Naive thymus-derived CD4-positive, alpha-beta T cell (primary cell): ENCODE measurements around the gene BCOR. TPM values are rescaled to one million over a fixed set of nuclear protein-coding genes. Genes with fewer than 3 reads are reported as not detected.

Source experiments
- ATAC-seq: fragments of 150-1000 bp; cut with Tn5 transposase; 2 replicates; pipeline ENCODE4 v1.10.0; 2021; ENCODE audit warnings: mild to moderate bottlenecking, moderate library complexity
- CTCF ChIA-PET: fragments of 350-600 bp; sonication (Branson Sonifier 250); formaldehyde crosslinking; loops from one replicate; lab custom pipeline; 2021; ENCODE audit warnings: antibody characterized with exemption; lab: Charles Lee
- POLR2A ChIA-PET: fragments of 350-600 bp; sonication (Branson Sonifier 250); formaldehyde crosslinking; loops from one replicate; lab custom pipeline; 2021; ENCODE audit warnings: antibody characterized with exemption, inconsistent platforms; lab: Charles Lee
- DNase-seq, 9 donors: peaks; one replicate each; pipeline versions ENCODE4 v3.0.0 to v3.0.0-alpha.2; 2020 to 2022; ENCODE audit warnings: mixed read lengths in 1 of 9
- H3K27ac ChIP-seq: one replicate; pipeline ENCODE4 v1.7.0; 2013; ENCODE audit warnings: mild to moderate bottlenecking, low read depth, low read length, moderate library complexity
- H3K27me3 ChIP-seq, 2 donors: one replicate each; pipeline ENCODE4 v1.7.0; 2013; ENCODE audit warnings: low read length in 2 of 2, mild to moderate bottlenecking in 2 of 2, moderate library complexity in 2 of 2; ENCODE audit not compliant: control insufficient read depth in 2 of 2, insufficient read depth in 2 of 2
- H3K36me3 ChIP-seq, 3 experiments: 1 replicate in 2 of 3; 2 replicates in 1 of 3; pipeline ENCODE4 v1.7.0; 2013; ENCODE audit warnings: low read length in 3 of 3, mild to moderate bottlenecking in 3 of 3, moderate library complexity in 1 of 3; ENCODE audit not compliant: insufficient read depth in 3 of 3, control insufficient read depth in 2 of 3
- H3K4me1 ChIP-seq, 2 donors: one replicate each; pipeline ENCODE4 v1.7.0; 2013; ENCODE audit warnings: low read length in 2 of 2, mild to moderate bottlenecking in 2 of 2, moderate library complexity in 1 of 2; ENCODE audit not compliant: control insufficient read depth in 2 of 2, insufficient read depth in 2 of 2
- H3K4me3 ChIP-seq: 2 replicates; pipeline ENCODE4 v1.7.0; 2013; ENCODE audit warnings: mild to moderate bottlenecking, low read length
- H3K9me3 ChIP-seq, 3 experiments: 1 replicate in 2 of 3; 2 replicates in 1 of 3; pipeline ENCODE4 v1.7.0; 2013; ENCODE audit warnings: low read length in 3 of 3; ENCODE audit not compliant: control insufficient read depth in 2 of 3
- H3K27ac Mint-ChIP-seq, 9 donors: one replicate each; pipeline ENCODE4 v1.8.0; 2020 to 2022; ENCODE audit warnings: mixed read lengths in 9 of 9, mild to moderate bottlenecking in 8 of 9, moderate library complexity in 5 of 9, inconsistent platforms in 2 of 9
- H3K27me3 Mint-ChIP-seq, 5 donors: one replicate each; pipeline ENCODE4 v1.8.0; 2021 to 2022; ENCODE audit warnings: mixed read lengths in 5 of 5, mild to moderate bottlenecking in 1 of 5
- H3K36me3 Mint-ChIP-seq, 5 donors: one replicate each; pipeline ENCODE4 v1.8.0; 2020 to 2022; ENCODE audit warnings: mixed read lengths in 5 of 5, mild to moderate bottlenecking in 3 of 5, inconsistent platforms in 1 of 5
- H3K4me1 Mint-ChIP-seq, 7 donors: one replicate each; pipeline ENCODE4 v1.8.0; 2020 to 2022; ENCODE audit warnings: mixed read lengths in 7 of 7, mild to moderate bottlenecking in 3 of 7, inconsistent platforms in 1 of 7
- H3K4me3 Mint-ChIP-seq, 10 donors: one replicate each; pipeline ENCODE4 v1.8.0; 2020 to 2022; ENCODE audit warnings: mild to moderate bottlenecking in 10 of 10, mixed read lengths in 10 of 10, moderate library complexity in 6 of 10, inconsistent platforms in 2 of 10
- H3K9me3 Mint-ChIP-seq, 11 donors: one replicate each; pipeline ENCODE4 v1.8.0; 2020 to 2022; ENCODE audit warnings: mixed read lengths in 11 of 11, mild to moderate bottlenecking in 4 of 11, inconsistent platforms in 1 of 11, moderate library complexity in 1 of 11
- intact Hi-C, 2 donors: fragments of 100-400 bp; cut with micrococcal nuclease; formaldehyde crosslinking; loops; one replicate each; pipeline ENCODE4 v1.15.1; 2023
- polyA plus RNA-seq, 2 donors: library from polyadenylated mRNA; unstranded; fragments of 300-500 nt; fragmentation: Illumina TruSeq; gene quantifications; one replicate each; pipeline ENCODE4 v1.2.3, GENCODE V29; 2021
- total RNA-seq, 6 experiments: library from RNA in 5 of 6; stranded (reverse) in 5 of 6; gene quantifications; 1 replicate in 5 of 6; 2 replicates in 1 of 6; pipeline ENCODE4 v1.2.3 and lab custom pipeline; 2021 to 2026

The BCOR gene
- total and polyA plus RNA-seq, 7 experiments from 2014 or later = 3.8 to 55.2 (median 24.3) TPM

- Histone ChIP-seq H3K27ac (no peak overlapping the region), H3K4me1 (peaks cover 0 to 5% of the 10 kb centered on the region in 2 donors), H3K9me3 (peaks cover 0 to 3% (median 0%) of the 10 kb centered on the region in 3 experiments), H3K4me3 (no peak overlapping the region), H3K36me3 (no peaks in the 10 kb centered on the region), H3K27me3 (no peaks in the 10 kb centered on the region)
- Mint-ChIP-seq H3K27ac (no peak overlapping the region), H3K36me3 (peaks cover 0 to 2% (median 0%) of the 10 kb centered on the region in 5 donors), H3K4me1 (peaks cover 0 to 23% (median 9%) of the 10 kb centered on the region in 7 donors), H3K4me3 (no peak overlapping the region), H3K27me3 (no peaks in the 10 kb centered on the region), H3K9me3 (peaks cover 0 to 6% (median 0%) of the 10 kb centered on the region in 11 donors)
- POLR2A ChIA-PET = interaction anchor here (0.6 to 1.5 kb wide), 3 partner anchors 8 to 683 kb away, joined by 3 to 4 read pairs (median 4); no protein-coding TSS in a partner anchor
- DNase-seq (no peak), ATAC-seq (no peak)
- intact Hi-C loops = no loop called here
- CTCF ChIA-PET = interaction anchor here (0.8 kb wide), 1 partner anchor 74 kb away, joined by 3 read pairs; no protein-coding TSS in a partner anchor
These were observed 76.1 kb downstream of the BCOR start for GRCh38 chrX:40021647-40022046.

- H3K4me1 ChIP-seq = peaks cover 0 to 5% of the 10 kb centered on the region in 2 donors
- no peaks in the 10 kb centered on the region for H3K27me3 ChIP-seq
- DNase-seq = no peak
- peaks cover 0 to 4% (median 0%) of the 10 kb centered on the region in 5 donors for H3K36me3 Mint-ChIP-seq
- ATAC-seq = no peak
- H3K9me3 ChIP-seq = peaks cover 0 to 6% (median 0%) of the 10 kb centered on the region in 3 experiments
- H3K4me1 Mint-ChIP-seq = peaks cover 0 to 14% (median 9%) of the 10 kb centered on the region in 7 donors
- no peaks in the 10 kb centered on the region for H3K27me3 Mint-ChIP-seq
- ChIA-PET CTCF (no interaction called here), POLR2A (no interaction called here)
- H3K4me3 Mint-ChIP-seq = no peak overlapping the region
- intact Hi-C loops = no loop called here
- H3K36me3 ChIP-seq = no peaks in the 10 kb centered on the region
- H3K27ac ChIP-seq = no peak overlapping the region
- H3K9me3 Mint-ChIP-seq = peaks cover 0 to 19% (median 0%) of the 10 kb centered on the region in 11 donors
- no peak overlapping the region for H3K27ac Mint-ChIP-seq
- H3K4me3 ChIP-seq = no peak overlapping the region
These were observed 78.2 kb downstream of the BCOR start for GRCh38 chrX:40019541-40019940.

- CTCF ChIA-PET = no interaction called here
- Mint-ChIP-seq H3K27ac (no peak overlapping the region), H3K9me3 (peaks cover 0 to 19% (median 0%) of the 10 kb centered on the region in 11 donors), H3K27me3 (peaks cover 0 to 2% (median 0%) of the 10 kb centered on the region in 5 donors), H3K36me3 (peaks cover 0 to 4% (median 0%) of the 10 kb centered on the region in 5 donors), H3K4me3 (no peak overlapping the region), H3K4me1 (peaks cover 0 to 14% (median 9%) of the 10 kb centered on the region in 7 donors)
- Histone ChIP-seq H3K27me3 (no peaks in the 10 kb centered on the region), H3K27ac (no peak overlapping the region), H3K36me3 (no peaks in the 10 kb centered on the region), H3K9me3 (peaks cover 0 to 6% (median 0%) of the 10 kb centered on the region in 3 experiments), H3K4me1 (peaks cover under 1 to 5% of the 10 kb centered on the region in 2 donors), H3K4me3 (no peak overlapping the region)
- ATAC-seq (no peak), DNase-seq (no peak)
- intact Hi-C loops = no loop called here
- POLR2A ChIA-PET = no interaction called here
These were observed 79.7 kb downstream of the BCOR start for GRCh38 chrX:40018041-40018440.

DNA sequence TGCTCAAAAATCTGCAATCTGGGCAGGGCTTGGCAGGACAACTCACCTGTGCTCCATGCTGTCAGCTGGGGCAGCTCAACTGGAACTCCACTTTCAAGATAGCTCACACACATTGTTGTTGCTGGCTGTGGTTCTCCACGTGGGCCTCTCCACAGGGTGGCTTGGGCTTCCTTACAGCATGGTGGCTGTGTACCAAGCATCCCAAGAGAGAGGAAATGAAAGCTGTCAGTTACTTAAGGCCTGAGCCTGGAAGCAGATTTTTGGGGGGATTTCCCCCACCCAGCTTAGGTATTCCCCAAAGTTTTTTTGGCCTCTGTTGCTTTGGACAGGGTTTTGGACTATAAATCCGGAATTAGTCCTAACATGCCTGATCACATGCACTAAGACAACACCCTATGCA lies 81.0 kb downstream of the BCOR start:
- peaks cover 0 to 19% (median 0%) of the 10 kb centered on the region in 11 donors for H3K9me3 Mint-ChIP-seq
- Histone ChIP-seq H3K4me1 (peaks cover 0 to 13% of the 10 kb centered on the region in 2 donors), H3K9me3 (peaks cover 0 to 6% (median 0%) of the 10 kb centered on the region in 3 experiments), H3K36me3 (no peaks in the 10 kb centered on the region), H3K4me3 (no peak overlapping the region), H3K27me3 (no peaks in the 10 kb centered on the region), H3K27ac (no peak overlapping the region)
- DNase-seq (no peak), ATAC-seq (no peak)
- peaks cover 0 to 4% (median 0%) of the 10 kb centered on the region in 5 donors for H3K36me3 Mint-ChIP-seq
- peaks cover 0 to 4% (median 0%) of the 10 kb centered on the region in 5 donors for H3K27me3 Mint-ChIP-seq
- intact Hi-C loops = no loop called here
- no peak overlapping the region for H3K4me3 Mint-ChIP-seq
- no peak overlapping the region for H3K27ac Mint-ChIP-seq
- CTCF ChIA-PET = interaction anchor here (0.7 to 0.9 kb wide), 2 partner anchors 140 to 253 kb away, joined by 3 to 4 read pairs; no protein-coding TSS in a partner anchor
- peaks cover 0 to 10% (median 8%) of the 10 kb centered on the region in 7 donors for H3K4me1 Mint-ChIP-seq
- POLR2A ChIA-PET = no interaction called here

- no peaks in the 10 kb centered on the region for H3K27me3 ChIP-seq
- no peak overlapping the region for H3K4me3 ChIP-seq
- H3K4me1 ChIP-seq = peaks cover 0 to 23% of the 10 kb centered on the region in 2 donors
- peaks cover 0 to 6% (median 0%) of the 10 kb centered on the region in 3 experiments for H3K9me3 ChIP-seq
- Mint-ChIP-seq H3K27ac (no peak overlapping the region), H3K4me3 (peak overlapping the region in 8 of 10 donors; percentile 17 to 74 (median 46)), H3K27me3 (peaks cover 0 to 11% (median 0%) of the 10 kb centered on the region in 5 donors), H3K9me3 (peaks cover 0 to 19% (median 0%) of the 10 kb centered on the region in 11 donors), H3K4me1 (peaks cover 2 to 18% (median 12%) of the 10 kb centered on the region in 7 donors), H3K36me3 (peaks cover 0 to 3% (median 0%) of the 10 kb centered on the region in 5 donors)
- ChIA-PET CTCF (no interaction called here), POLR2A (no interaction called here)
- ATAC-seq = no peak
- H3K27ac ChIP-seq = no peak overlapping the region
- no peaks in the 10 kb centered on the region for H3K36me3 ChIP-seq
- intact Hi-C loops = no loop called here
- DNase-seq = no peak
These were observed 82.1 kb downstream of the BCOR start for GRCh38 chrX:40015693-40016092.

DNA sequence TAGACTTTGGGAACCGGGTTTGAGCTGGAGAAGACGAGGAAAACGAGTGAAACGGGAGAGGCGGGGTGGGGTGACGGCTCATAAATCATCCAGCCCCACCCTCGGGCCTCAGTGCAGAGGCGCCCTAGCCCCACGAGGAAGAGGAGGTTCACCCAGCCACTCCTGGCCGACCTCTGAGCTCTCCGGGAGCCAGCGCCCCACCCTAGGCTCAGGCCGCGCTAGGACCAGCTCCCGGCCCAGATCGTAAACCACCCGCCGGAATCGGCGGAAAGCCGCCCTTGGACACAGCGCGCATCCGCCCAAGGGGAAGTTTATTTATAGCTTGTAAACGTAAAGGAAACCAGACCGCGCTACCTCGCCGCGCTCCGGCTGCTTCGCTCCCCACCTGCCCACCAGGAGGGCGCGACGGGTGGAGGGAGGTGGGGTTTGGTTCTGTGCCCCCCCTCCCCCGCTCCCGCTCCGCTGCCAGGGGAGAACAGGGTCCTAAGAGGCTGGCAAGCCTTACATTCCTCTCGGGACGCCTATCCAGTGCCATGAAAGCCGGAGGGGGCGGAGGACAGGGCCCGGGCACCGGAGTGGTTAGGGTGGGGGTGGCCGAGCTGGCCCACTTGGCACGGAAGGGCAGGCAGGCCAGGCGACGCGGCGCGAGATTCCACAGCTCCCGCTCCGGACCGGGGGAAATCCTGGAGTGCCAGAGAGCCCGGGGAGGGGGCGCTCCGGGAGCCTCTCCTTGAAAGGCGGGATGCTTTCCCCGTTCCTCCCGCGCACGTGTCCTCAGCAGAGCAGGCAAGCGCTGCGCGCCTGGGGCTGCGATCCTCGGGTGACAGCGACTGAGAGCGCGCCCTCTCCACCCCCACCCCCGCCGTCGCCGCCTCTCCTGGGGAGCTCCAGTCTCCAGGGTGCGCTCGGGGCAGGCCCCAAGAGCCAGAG lies 84.2 kb downstream of the BCOR start:
- H3K36me3 Mint-ChIP-seq = peaks cover 0 to 3% (median 0%) of the 10 kb centered on the region in 5 donors
- peak; percentile 42 for ATAC-seq

More for the DNA sequence above, 84.2 kb downstream of the BCOR start:
- intact Hi-C loops = loop anchor here (1.0 to 5.0 kb wide), 7 partner anchors 7 to 196 kb away; partner anchors contain the start of gene BCOR (in 2 of the 2)
- Mint-ChIP-seq H3K4me1 (peaks cover 5 to 35% (median 24%) of the 10 kb centered on the region in 7 donors), H3K4me3 (peak overlapping the region; percentile 70 to 87 (median 75)), H3K9me3 (peaks cover 0 to 19% (median 0%) of the 10 kb centered on the region in 11 donors), H3K27ac (peak overlapping the region in 2 of 9 donors; percentile 43 to 83), H3K27me3 (peaks cover 0 to 24% (median 0%) of the 10 kb centered on the region in 5 donors)
- POLR2A ChIA-PET = interaction anchor here (0.7 to 1.6 kb wide), 7 partner anchors 8 to 163 kb away, joined by 3 to 6 read pairs (median 3); partner anchors contain the start of gene BCOR
- no peaks in the 10 kb centered on the region for H3K27me3 ChIP-seq
- peak in 2 of 9 donors; percentile 18 to 53 for DNase-seq
- peaks cover 0 to 6% (median 0%) of the 10 kb centered on the region in 3 experiments for H3K9me3 ChIP-seq
- H3K4me1 ChIP-seq = peaks cover 0 to 31% of the 10 kb centered on the region in 2 donors
- no peaks in the 10 kb centered on the region for H3K36me3 ChIP-seq
- H3K4me3 ChIP-seq = peak overlapping the region; percentile 51
- CTCF ChIA-PET = interaction anchor here (0.7 kb wide), 1 partner anchor 72 kb away, joined by 3 read pairs; no protein-coding TSS in a partner anchor
- no peak overlapping the region for H3K27ac ChIP-seq
